HepG2 (cell line): Measurements from ENCODE around the gene GRHPR. TPM values are rescaled to one million over a fixed set of nuclear protein-coding genes. Genes with fewer than 3 reads are reported as not detected.

Source experiments
- ATF4 ChIP-seq, 2 experiments: fragments of 450-650 bp in 1 of 2; sonication (generic) in 1 of 2; formaldehyde crosslinking; IDR thresholded peaks; 2 replicates each; pipeline versions ENCODE4 v1.5.0 to v1.8.0; 2020 to 2022; ENCODE audit warnings: mild to moderate bottlenecking in 1 of 2, missing genetic modification reagents in 1 of 2
- FUBP1 ChIP-seq: sonication (generic); formaldehyde crosslinking; IDR thresholded peaks from 2 replicates; pipeline ENCODE4 v1.5.1; 2020; ENCODE audit warnings: missing genetic modification reagents, mild to moderate bottlenecking, borderline replicate concordance
- HNF1A ChIP-seq, 2 experiments: sonication (generic) in 1 of 2; formaldehyde crosslinking in 1 of 2; IDR thresholded peaks; 2 replicates each; pipeline versions ENCODE4 v1.4.0 to v1.6.1; 2016 to 2020; ENCODE audit warnings: borderline replicate concordance in 1 of 2, low read depth in 1 of 2, mild to moderate bottlenecking in 1 of 2, missing genetic modification reagents in 1 of 2
- KIAA2018 ChIP-seq: sonication (generic); formaldehyde crosslinking; IDR thresholded peaks from 2 replicates; pipeline ENCODE4 v1.5.0; 2020; ENCODE audit warnings: mild to moderate bottlenecking, missing genetic modification reagents, borderline replicate concordance
- PAF1 ChIP-seq: IDR thresholded peaks from 2 replicates; pipeline ENCODE4 v1.6.1; 2016; ENCODE audit warnings: missing genetic modification reagents, missing compliant biosample characterization
- PAWR ChIP-seq: sonication (generic); formaldehyde crosslinking; IDR thresholded peaks from 2 replicates; pipeline ENCODE4 v1.4.0; 2020; ENCODE audit warnings: missing genetic modification reagents, mild to moderate bottlenecking, borderline replicate concordance
- REXO4 ChIP-seq: sonication (generic); formaldehyde crosslinking; IDR thresholded peaks from 2 replicates; pipeline ENCODE4 v1.8.0; 2022; ENCODE audit warnings: missing genetic modification reagents, mild to moderate bottlenecking, borderline replicate concordance
- SUZ12 ChIP-seq: fragments of 150-350 bp; IDR thresholded peaks from 2 replicates; pipeline ENCODE4 v1.6.1; 2014; ENCODE audit warnings: low read depth, low read length
- ZNF17 ChIP-seq: sonication (generic); formaldehyde crosslinking; IDR thresholded peaks from 2 replicates; pipeline ENCODE4 v1.5.0; 2020; ENCODE audit warnings: mild to moderate bottlenecking, missing genetic modification reagents
- ZNF331 ChIP-seq: sonication (generic); formaldehyde crosslinking; IDR thresholded peaks from 2 replicates; pipeline ENCODE4 v1.4.0; 2020; ENCODE audit warnings: missing genetic modification reagents
- polyA plus RNA-seq, 8 experiments: library from polyadenylated mRNA; depleted of rRNA in 3 of 8; stranded (reverse) in 7 of 8; unstranded in 1 of 8; fragments of >200 nt; fragmentation: Illumina TruSeq in 4 of 8; extraction: Trizol in 4 of 8; gene quantifications; 2 replicates each; pipeline versions ENCODE4 v1.2.1 to v1.2.3, GENCODE V29; 2011 to 2016; ENCODE audit warnings: low read depth in 4 of 8, missing spikeins in 1 of 8, mixed read lengths in 1 of 8; ENCODE audit not compliant: insufficient read depth in 1 of 8
- total RNA-seq, 5 experiments: library from RNA; depleted of rRNA; stranded (reverse); fragments of >200 nt; fragmentation: Illumina TruSeq; extraction: Trizol; gene quantifications; 2 replicates each; pipeline ENCODE4 v1.2.3, GENCODE V29; 2016; ENCODE audit warnings: low read depth in 1 of 5

GRHPR gene
- total and polyA plus RNA-seq, 2 of the 13 experiments (the other 11 are each of a cell fraction or from before 2014, with no cell fraction given): 113 to 115 TPM

GRCh38 chr9:37466037-37466709 lies 43.7 kb downstream of the GRHPR start (continued):
- TF ChIP-seq KIAA2018 (no peak), PAF1 (CRISPR knock-in tag) (no peak), FUBP1 (CRISPR knock-in tag) (no peak), SUZ12 (no peak), ZNF331 (CRISPR knock-in tag) (no peak), ZNF17 (CRISPR knock-in tag) (no peak), HNF1A (IDR thresholded peaks at IDR 0.05; ENCODE audit: low read depth) (no peak), HNF1A (CRISPR knock-in tag; IDR thresholded peaks at IDR 0.05; ENCODE audit: borderline replicate concordance) (no peak), REXO4 (no peak), PAWR (CRISPR knock-in tag) (no peak), ATF4 (CRISPR knock-in tag; IDR thresholded peaks at IDR 0.05) (no peak)
